ENCODE data around the gene ZNF396.
A peak's percentile ranks its signal among the peaks of the same experiment; 100 is the strongest.

ZNF396 gene

GRCh38 chr18:35415511-35416073 is 38.5 kb upstream of the ZNF396 start:
- H3K4me3 ChIP-seq (ENCODE audit: low read depth, low read length) = no peak overlapping the region
- TF ChIP-seq MAX (IDR thresholded peaks at IDR 0.05; ENCODE audit: low read depth, low read length) (no peak), POLR2A (IDR thresholded peaks at IDR 0.05; ENCODE audit: extremely low read depth, insufficient read length) (no peak), CTCF (IDR thresholded peaks at IDR 0.05; ENCODE audit: low read depth, low read length) (no peak), MYC (IDR thresholded peaks at IDR 0.05; ENCODE audit: low read depth, low read length) (no peak)
- DNase-seq (ENCODE audit: low read depth) = peak; percentile 4

GRCh38 chr18:35413163-35413511 is 36.0 kb upstream of the ZNF396 start:
- no peak overlapping the region for H3K4me3 ChIP-seq (ENCODE audit: low read depth, low read length)
- TF ChIP-seq CTCF (IDR thresholded peaks at IDR 0.05; ENCODE audit: low read depth, low read length) (no peak), MAX (IDR thresholded peaks at IDR 0.05; ENCODE audit: low read depth, low read length) (no peak), POLR2A (IDR thresholded peaks at IDR 0.05; ENCODE audit: extremely low read depth, insufficient read length) (no peak)
- no peak for DNase-seq (ENCODE audit: low read depth)

GRCh38 chr18:35411625-35412351 is 34.7 kb upstream of the ZNF396 start:
- no peak for DNase-seq (ENCODE audit: low read depth)
- TF ChIP-seq POLR2A (IDR thresholded peaks at IDR 0.05; ENCODE audit: extremely low read depth, insufficient read length) (no peak), MAX (IDR thresholded peaks at IDR 0.05; ENCODE audit: low read depth, low read length) (no peak), CTCF (IDR thresholded peaks at IDR 0.05; ENCODE audit: low read depth, low read length) (no peak), MYC (IDR thresholded peaks at IDR 0.05; ENCODE audit: low read depth, low read length) (no peak)
- no peak overlapping the region for H3K4me3 ChIP-seq (ENCODE audit: low read depth, low read length)

- no peak for DNase-seq (ENCODE audit: low read depth)
- no peak overlapping the region for H3K4me3 ChIP-seq (ENCODE audit: low read depth, low read length)
- TF ChIP-seq POLR2A (IDR thresholded peaks at IDR 0.05; ENCODE audit: extremely low read depth, insufficient read length) = no peak
- TF ChIP-seq MAX (IDR thresholded peaks at IDR 0.05; ENCODE audit: low read depth, low read length) = no peak
- TF ChIP-seq MYC (IDR thresholded peaks at IDR 0.05; ENCODE audit: low read depth, low read length) = no peak
- no peak for TF ChIP-seq CTCF (IDR thresholded peaks at IDR 0.05; ENCODE audit: low read depth, low read length)
Observed at GRCh38 chr18:35410561-35410960, 33.4 kb upstream of the ZNF396 start.

GRCh38 chr18:35409911-35410310 is 32.8 kb upstream of the ZNF396 start:
- TF ChIP-seq POLR2A (IDR thresholded peaks at IDR 0.05; ENCODE audit: extremely low read depth, insufficient read length) (no peak), CTCF (IDR thresholded peaks at IDR 0.05; ENCODE audit: low read depth, low read length) (no peak), MYC (IDR thresholded peaks at IDR 0.05; ENCODE audit: low read depth, low read length) (no peak), MAX (IDR thresholded peaks at IDR 0.05; ENCODE audit: low read depth, low read length) (no peak)
- DNase-seq (ENCODE audit: low read depth) = no peak
- H3K4me3 ChIP-seq (ENCODE audit: low read depth, low read length) = no peak overlapping the region

Measured in NB4 (cell line).